NCI-H82 (cell line): Measurements from ENCODE around the gene OFD1.

Experiments
- DNase-seq: peaks from one replicate; lab custom pipeline; 2025; lab: John Stamatoyannopoulos, UW

The OFD1 gene

GRCh38 chrX:13793897-13794296 is 59.3 kb downstream of the OFD1 start:
- no peak for DNase-seq

- DNase-seq: no peak
Observed at GRCh38 chrX:13794417-13794816, 59.9 kb downstream of the OFD1 start.

- no peak for DNase-seq
Observed at GRCh38 chrX:13797512-13797911, 63.0 kb downstream of the OFD1 start.

DNA sequence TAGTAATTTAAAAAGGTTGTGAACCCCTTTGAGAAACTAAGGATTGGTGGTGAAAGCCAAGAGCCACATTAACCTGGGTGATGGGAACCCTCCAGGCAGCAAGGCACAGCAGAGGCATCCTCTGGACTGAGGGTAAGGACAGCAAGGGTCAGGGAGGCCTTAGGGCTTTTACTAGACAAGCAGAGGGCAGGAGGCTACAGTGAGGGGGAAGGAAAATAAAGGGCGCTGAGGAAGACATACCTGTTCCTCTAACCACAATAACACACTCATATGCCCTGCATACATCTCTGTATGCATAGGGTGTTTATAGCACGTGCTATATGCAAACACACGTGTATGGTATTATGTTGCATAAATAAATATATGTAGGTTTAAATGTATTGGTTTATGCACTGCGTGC is 63.6 kb downstream of the OFD1 start:
- DNase-seq: no peak

DNA sequence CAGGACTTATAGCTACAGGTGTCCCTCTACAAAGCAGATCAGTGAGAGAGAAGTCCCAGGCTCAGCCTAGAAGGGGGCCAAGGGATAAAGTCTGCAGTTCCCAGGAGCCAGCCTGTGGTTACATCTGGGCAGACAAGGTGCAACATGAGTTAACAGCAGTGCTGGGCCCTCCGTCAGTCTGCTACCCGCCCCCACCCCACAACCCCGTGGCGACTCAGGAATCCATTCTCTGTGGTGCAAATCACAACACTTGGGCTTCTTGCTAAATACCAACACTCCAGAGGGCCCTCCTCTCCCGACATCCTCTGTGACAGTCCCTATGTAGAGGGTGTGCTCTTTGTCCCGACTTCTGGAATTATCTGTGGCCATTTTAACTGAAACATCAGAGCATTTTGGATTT is 68.6 kb downstream of the OFD1 start:
- DNase-seq: no peak

- no peak for DNase-seq
Observed at GRCh38 chrX:13805241-13805640, 70.7 kb downstream of the OFD1 start.

- DNase-seq: peak; percentile 46
Observed at GRCh38 chrX:13808293-13808692, 73.7 kb downstream of the OFD1 start.

- no peak for DNase-seq
Observed at GRCh38 chrX:13808865-13809264, 74.3 kb downstream of the OFD1 start.

GRCh38 chrX:13815664-13816063 is 81.1 kb downstream of the OFD1 start:
- DNase-seq: no peak

- DNase-seq: no peak
Observed at GRCh38 chrX:13816176-13816575, 81.6 kb downstream of the OFD1 start.

GRCh38 chrX:13816643-13817627 is 82.4 kb downstream of the OFD1 start, which contains the start of gene GPM6B:
GPM6B (minus strand) TSS chrX:13817093; CDS start chrX:13816904, 189 bp downstream.
- no peak for DNase-seq
